Suprapubic skin (tissue), 4 donors: Measurements from ENCODE around the gene STX1A. TPM values are rescaled to one million over a fixed set of nuclear protein-coding genes. Genes with fewer than 3 reads are reported as not detected.
A peak's percentile ranks its signal among the peaks of the same experiment; 100 is the strongest.

Experiments used
- DNase-seq, 2 donors: peaks; one replicate each; pipeline ENCODE4 v3.0.0-alpha.2; 2019; ENCODE audit warnings: low spot score in 2 of 2
- H3K27ac ChIP-seq: fragments of 200-600 bp; sonication (generic); one replicate; pipeline ENCODE4 v1.5.1; 2019
- H3K27me3 ChIP-seq: fragments of 200-600 bp; sonication (generic); one replicate; pipeline ENCODE4 v1.5.1; 2019
- H3K36me3 ChIP-seq: fragments of 200-600 bp; sonication (generic); one replicate; pipeline ENCODE4 v1.5.1; 2019
- H3K4me1 ChIP-seq: fragments of 200-600 bp; sonication (generic); one replicate; pipeline ENCODE4 v1.5.1; 2019
- H3K4me3 ChIP-seq: fragments of 200-600 bp; sonication (generic); one replicate; pipeline ENCODE4 v1.5.1; 2019; ENCODE audit warnings: mild to moderate bottlenecking
- H3K9me3 ChIP-seq: fragments of 200-600 bp; sonication (generic); one replicate; pipeline ENCODE4 v1.5.1; 2019
- EP300 ChIP-seq: sonication (generic); formaldehyde crosslinking; IDR thresholded peaks from one replicate; pipeline ENCODE4 v1.6.1; 2017; ENCODE audit warnings: antibody characterized with exemption
- POLR2A ChIP-seq, 2 donors: fragments of 450-650 bp; IDR thresholded peaks; one replicate each; pipeline ENCODE4 v1.6.1; 2017; ENCODE audit warnings: antibody characterized with exemption in 2 of 2, mild to moderate bottlenecking in 2 of 2, moderate library complexity in 2 of 2
- POLR2AphosphoS5 ChIP-seq, 3 donors: sonication (generic); formaldehyde crosslinking; IDR thresholded peaks; one replicate each; pipeline ENCODE4 v1.6.1; 2017; ENCODE audit warnings: antibody characterized with exemption in 3 of 3
- WGBS: methylation state at CpG from one replicate; pipeline ENCODE4 v1.1.5; 2018; 5-methylcytosine and 5-hydroxymethylcytosine counted together
- total RNA-seq, 4 donors: library from RNA; depleted of rRNA; stranded (reverse); fragments of >200 nt; gene quantifications; one replicate each; pipeline ENCODE4 v1.1.0, GENCODE V29; 2016
- TF ChIP-seq, protein P1 (sequence below), 2 donors: fragments of 200-600 bp in 1 of 2; fragments of 450-650 bp in 1 of 2; sonication (generic) in 1 of 2; IDR thresholded peaks; one replicate each; pipeline ENCODE4 v1.5.1; 2016 to 2019; ENCODE audit warnings: antibody characterized with exemption in 2 of 2, mild to moderate bottlenecking in 1 of 2, moderate library complexity in 1 of 2

The STX1A gene
- total RNA-seq, 4 donors from 2014 or later: 3.3 to 6.0 (median 4.3) TPM

DNA sequence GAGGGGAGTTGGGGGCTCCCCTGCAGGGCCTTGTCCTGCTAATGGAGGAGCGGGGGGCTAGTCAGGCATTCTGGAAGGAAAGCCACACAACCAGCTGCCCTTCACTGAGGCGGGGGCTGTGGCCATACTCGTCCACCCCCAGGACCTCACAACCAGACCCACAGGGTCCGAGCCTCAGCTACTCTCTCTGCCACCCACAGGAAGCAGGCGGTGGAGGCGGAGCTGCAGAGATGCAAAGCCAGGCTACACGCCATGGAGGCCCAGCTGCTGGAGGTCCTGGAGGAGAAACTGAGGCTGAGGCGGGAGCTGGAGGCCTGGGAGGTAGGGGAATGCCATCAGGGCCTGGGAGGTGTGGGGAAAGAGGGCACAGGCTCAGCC lies 16.0 kb upstream of the STX1A start:
- Histone ChIP-seq H3K27me3 (no peaks in the 10 kb centered on the region), H3K36me3 (peaks cover 21% of the 10 kb centered on the region), H3K9me3 (no peaks in the 10 kb centered on the region), H3K4me3 (no peak overlapping the region), H3K4me1 (peaks cover 27% of the 10 kb centered on the region), H3K27ac (peak overlapping the region; percentile 2)
- 67% methylated on average over 1 of the region's 8 CpGs for WGBS
- DNase-seq: no peak
- TF ChIP-seq, protein P1, sequence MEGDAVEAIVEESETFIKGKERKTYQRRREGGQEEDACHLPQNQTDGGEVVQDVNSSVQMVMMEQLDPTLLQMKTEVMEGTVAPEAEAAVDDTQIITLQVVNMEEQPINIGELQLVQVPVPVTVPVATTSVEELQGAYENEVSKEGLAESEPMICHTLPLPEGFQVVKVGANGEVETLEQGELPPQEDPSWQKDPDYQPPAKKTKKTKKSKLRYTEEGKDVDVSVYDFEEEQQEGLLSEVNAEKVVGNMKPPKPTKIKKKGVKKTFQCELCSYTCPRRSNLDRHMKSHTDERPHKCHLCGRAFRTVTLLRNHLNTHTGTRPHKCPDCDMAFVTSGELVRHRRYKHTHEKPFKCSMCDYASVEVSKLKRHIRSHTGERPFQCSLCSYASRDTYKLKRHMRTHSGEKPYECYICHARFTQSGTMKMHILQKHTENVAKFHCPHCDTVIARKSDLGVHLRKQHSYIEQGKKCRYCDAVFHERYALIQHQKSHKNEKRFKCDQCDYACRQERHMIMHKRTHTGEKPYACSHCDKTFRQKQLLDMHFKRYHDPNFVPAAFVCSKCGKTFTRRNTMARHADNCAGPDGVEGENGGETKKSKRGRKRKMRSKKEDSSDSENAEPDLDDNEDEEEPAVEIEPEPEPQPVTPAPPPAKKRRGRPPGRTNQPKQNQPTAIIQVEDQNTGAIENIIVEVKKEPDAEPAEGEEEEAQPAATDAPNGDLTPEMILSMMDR (IDR thresholded peaks at IDR 0.05): no peak
- TF ChIP-seq EP300 (no peak), POLR2AphosphoS5 (IDR thresholded peaks at IDR 0.05) (no peak), POLR2A (IDR thresholded peaks at IDR 0.05) (no peak)

DNA sequence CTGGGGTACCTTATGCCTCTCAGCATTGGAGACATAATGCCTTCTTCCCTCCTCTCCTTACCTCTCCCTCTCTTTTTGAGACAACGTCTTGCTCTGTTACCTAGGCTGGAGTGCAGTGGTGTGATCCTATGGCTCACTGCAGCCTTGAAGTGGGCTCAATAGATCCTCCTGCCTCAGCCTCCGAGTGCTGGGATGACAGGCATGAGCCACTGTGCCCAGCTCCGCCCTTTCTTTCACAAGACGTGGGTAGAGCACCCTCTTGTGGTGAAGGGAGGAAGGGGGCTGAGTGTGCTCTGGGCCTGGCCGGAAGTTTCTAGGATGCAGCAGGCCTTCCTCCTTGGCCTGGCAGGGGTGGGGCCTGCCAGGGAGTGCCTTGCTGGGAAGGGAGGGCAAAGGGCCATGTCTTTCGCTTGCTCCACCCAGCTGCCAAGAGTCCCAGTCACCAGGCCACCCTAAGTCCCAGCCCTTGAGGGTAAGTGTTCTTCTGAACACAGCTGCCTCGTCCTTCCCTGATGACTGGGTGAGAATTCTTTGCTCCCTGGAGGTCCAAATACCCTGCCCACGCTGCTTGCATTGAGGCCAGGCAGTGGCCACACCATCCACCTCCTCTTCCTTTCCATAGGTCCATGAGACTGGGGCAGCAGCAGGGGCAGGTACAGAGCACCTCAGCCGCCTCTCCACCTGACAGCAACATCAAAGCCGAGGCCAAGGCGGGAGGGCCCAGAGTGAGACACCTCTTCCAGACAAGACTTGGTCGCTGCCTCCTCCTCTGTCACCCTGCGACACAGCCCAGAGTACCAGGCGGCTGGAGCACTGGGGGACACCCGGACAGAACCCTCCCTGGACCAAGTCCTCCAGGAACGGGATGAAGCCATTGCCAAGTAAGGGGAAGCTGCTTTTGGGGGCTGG lies 15.4 kb upstream of the STX1A start:
- Histone ChIP-seq H3K27ac (peak overlapping the region; percentile 2), H3K27me3 (no peaks in the 10 kb centered on the region), H3K4me1 (peaks cover 27% of the 10 kb centered on the region), H3K9me3 (no peaks in the 10 kb centered on the region), H3K36me3 (peaks cover 21% of the 10 kb centered on the region), H3K4me3 (no peak overlapping the region)
- 32% methylated on average over 6 of the region's 16 CpGs for WGBS
- peak; percentile 87 to 90 for DNase-seq
- TF ChIP-seq POLR2A (IDR thresholded peaks at IDR 0.05): no peak
- no peak for TF ChIP-seq EP300
- TF ChIP-seq, protein P1 (IDR thresholded peaks at IDR 0.05): peak; percentile 64 to 89
- peak in 1 of 3 donors; percentile 52 for TF ChIP-seq POLR2AphosphoS5 (IDR thresholded peaks at IDR 0.05)

DNA sequence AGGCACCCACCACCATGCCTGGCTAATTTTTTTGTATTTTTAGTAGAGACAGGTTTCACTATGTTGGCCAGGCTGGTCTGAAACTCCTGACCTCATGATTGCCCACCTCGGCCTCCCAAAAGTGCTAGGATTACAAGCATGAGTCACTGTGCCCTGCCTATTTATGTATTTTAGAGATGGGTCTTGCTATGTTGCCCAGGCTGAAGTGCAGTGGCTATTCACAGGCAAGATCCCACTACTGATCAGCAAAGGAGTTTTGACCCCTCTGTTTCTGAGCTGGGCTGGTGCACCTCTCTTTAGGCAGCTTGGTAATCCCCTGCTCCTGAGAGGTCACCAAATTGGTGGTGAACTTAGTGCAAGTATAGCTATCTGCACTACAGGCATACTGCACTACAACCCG lies 12.9 kb upstream of the STX1A start:
- Histone ChIP-seq H3K4me3 (no peak overlapping the region), H3K36me3 (peaks cover 20% of the 10 kb centered on the region), H3K4me1 (peaks cover 11% of the 10 kb centered on the region), H3K27ac (no peak overlapping the region), H3K9me3 (no peaks in the 10 kb centered on the region), H3K27me3 (no peaks in the 10 kb centered on the region)
- TF ChIP-seq EP300: no peak
- TF ChIP-seq, protein P1 (IDR thresholded peaks at IDR 0.05): no peak
- TF ChIP-seq POLR2AphosphoS5 (IDR thresholded peaks at IDR 0.05): no peak
- TF ChIP-seq POLR2A (IDR thresholded peaks at IDR 0.05): no peak
- DNase-seq: no peak
- 89% methylated on average over 2 of the region's 2 CpGs for WGBS

- no peak overlapping the region for H3K27ac ChIP-seq
- WGBS: 41% methylated on average over 3 of the region's 3 CpGs
- no peak for DNase-seq
- no peak overlapping the region for H3K4me3 ChIP-seq
- no peaks in the 10 kb centered on the region for H3K9me3 ChIP-seq
- TF ChIP-seq, protein P1 (IDR thresholded peaks at IDR 0.05): no peak
- TF ChIP-seq POLR2A (IDR thresholded peaks at IDR 0.05): no peak
- TF ChIP-seq EP300: no peak
- no peak for TF ChIP-seq POLR2AphosphoS5 (IDR thresholded peaks at IDR 0.05)
- H3K36me3 ChIP-seq: peaks cover under 1% of the 10 kb centered on the region
- H3K27me3 ChIP-seq: peaks cover 5% of the 10 kb centered on the region
- peaks cover 7% of the 10 kb centered on the region for H3K4me1 ChIP-seq
These were observed 11.0 kb upstream of the STX1A start for GRCh38 chr7:73730485-73730884.

DNA sequence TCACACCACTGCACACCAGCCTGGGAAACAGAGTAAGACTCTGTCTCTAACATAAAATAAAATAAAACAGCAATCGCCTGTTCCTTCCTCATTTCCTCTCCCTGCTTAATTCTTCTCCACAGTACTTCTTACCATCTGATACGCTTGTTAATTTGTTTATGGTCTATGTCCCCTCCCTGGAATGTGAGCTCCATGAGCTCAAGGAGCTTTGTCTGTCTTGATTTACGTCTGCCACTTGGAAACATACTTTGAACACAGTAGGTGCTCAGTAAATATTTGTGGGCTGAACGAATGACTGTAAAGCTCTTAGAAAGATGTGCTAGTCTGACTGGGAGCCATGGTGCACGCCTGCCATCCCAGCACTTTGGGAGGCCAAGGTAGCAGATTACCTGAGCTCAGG lies 9.1 kb upstream of the STX1A start:
- peaks cover 5% of the 10 kb centered on the region for H3K27me3 ChIP-seq
- 59% methylated on average over 5 of the region's 5 CpGs for WGBS
- no peak for DNase-seq
- no peak overlapping the region for H3K27ac ChIP-seq
- no peaks in the 10 kb centered on the region for H3K9me3 ChIP-seq
- H3K36me3 ChIP-seq: no peaks in the 10 kb centered on the region
- no peak overlapping the region for H3K4me3 ChIP-seq
- H3K4me1 ChIP-seq: no peaks in the 10 kb centered on the region
- no peak for TF ChIP-seq POLR2AphosphoS5 (IDR thresholded peaks at IDR 0.05)
- TF ChIP-seq EP300: no peak
- TF ChIP-seq POLR2A (IDR thresholded peaks at IDR 0.05): no peak
- TF ChIP-seq, protein P1 (IDR thresholded peaks at IDR 0.05): no peak
